ENCODE results near the gene TMEM238.
"Not testable (repeated sequence)": the region's sequence is repeated elsewhere in the genome, so short reads cannot be mapped to it uniquely, and the experiment has no call there.

TMEM238 gene, protein sequence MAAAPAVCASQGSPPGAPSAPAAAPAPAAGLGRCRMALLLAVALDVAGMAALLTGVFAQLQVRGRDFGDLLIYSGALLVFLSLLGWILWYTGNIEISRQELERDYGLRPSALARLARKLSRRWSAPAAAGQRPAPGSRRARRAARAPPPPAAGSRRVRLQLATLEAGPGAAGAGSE

GRCh38 chr19:55384131-55384919 is at the start of gene TMEM238:
TMEM238 (minus strand) TSS chr19:55384292; CDS start chr19:55384259, 33 bp downstream.
- DNase-seq (ENCODE audit: low spot score): peak; percentile 31

DNA sequence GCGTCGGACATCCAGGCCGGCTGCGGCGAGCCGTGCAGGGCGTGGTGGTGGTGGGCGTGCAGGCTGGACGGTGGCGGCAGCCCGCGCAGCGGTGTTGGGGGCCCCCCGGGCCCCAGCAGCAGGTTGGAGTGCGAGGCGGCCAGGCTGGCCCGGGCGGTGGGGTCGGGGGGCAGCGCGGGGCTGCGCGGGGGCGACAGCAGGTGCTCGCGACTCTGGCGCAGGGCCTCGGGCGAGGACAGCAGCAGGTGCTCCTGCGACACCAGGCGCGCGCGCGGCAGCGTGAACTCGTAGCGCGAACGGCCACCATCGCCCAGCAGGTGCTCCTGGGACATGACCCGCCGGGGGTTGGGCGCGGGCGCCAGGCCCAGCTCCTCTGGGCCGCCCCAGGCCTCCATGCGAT is 49.2 kb upstream of the TMEM238 start:
- no peak for DNase-seq (ENCODE audit: low spot score)

GRCh38 chr19:55432241-55432959 is 48.3 kb upstream of the TMEM238 start:
- no peak for DNase-seq (ENCODE audit: low spot score)

DNA sequence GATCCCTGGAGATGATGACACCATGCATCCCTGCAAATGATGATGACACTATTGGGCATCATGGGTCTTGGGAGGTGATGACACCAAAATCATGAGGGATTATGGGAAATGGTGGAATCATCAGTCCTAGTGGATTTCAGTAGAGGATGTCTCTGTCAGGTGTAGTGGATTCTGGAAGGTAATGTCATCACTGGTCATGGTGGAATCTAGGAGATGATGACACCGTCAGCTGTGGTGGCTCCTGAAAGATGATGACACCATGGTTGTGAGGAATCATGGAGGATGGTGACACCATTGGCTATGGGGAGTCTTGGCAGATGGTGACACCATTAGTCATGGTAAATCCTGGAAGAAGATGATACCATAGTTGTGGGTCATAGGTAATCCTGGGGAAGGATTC is 47.1 kb upstream of the TMEM238 start:
- DNase-seq (ENCODE audit: low spot score): no peak

DNA sequence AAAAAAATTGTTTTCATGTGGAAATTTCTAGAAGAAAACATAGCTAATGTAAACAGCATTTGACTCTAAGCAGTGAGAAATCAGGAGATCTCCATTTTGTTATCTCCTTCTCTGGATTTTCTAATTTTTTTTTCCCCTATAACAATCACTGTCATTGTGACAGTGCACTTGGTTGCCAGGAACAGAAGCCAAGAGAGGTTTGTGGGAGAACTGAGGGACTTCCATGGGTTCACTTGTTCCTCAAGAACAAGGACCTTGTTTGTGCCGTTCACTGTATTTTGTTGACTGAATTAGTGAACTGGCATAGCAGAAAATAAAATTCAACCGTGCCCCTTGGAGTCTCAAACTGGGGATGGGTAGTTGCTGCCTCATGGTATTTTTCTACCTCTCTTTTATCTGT is 42.0 kb upstream of the TMEM238 start:
- DNase-seq (ENCODE audit: low spot score): no peak

GRCh38 chr19:55424518-55424917 is 40.4 kb upstream of the TMEM238 start:
- no peak for DNase-seq (ENCODE audit: low spot score)

DNA sequence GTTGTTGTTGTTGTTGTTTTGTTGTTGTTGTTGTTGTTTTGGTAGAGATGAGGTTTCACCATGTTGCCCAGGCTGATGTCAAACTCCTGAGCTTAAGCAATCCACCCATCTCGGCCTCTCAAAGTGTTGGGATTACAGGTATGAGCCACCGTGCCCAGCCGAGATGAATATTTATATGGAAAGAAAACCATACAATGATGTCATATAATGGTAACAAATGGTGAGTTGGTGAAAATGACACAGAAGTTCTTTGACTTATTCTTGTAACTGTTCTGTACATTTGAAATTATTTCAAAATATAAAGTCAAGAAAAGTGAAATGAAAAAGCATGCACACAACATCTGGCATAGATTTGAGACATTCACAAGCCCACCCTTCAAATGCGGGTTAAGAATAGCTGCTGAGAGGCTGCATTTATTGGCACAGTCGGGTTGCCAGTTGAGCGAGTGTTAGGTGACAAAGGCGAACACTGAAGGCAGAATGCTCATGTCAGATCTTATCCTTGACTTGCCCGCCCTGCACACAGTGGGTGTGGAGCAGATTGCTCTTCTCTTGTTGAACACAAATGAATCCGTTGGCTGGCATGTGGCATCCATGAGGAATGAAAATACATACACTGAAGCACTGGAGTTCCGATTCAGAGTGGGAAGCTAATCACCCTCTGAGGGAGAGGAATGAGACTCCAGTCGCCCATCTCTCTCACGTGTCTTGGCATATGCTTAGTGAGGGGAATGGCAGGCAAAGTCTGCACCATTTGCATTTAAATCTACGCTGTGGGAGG is 39.3 kb upstream of the TMEM238 start:
- no peak for DNase-seq (ENCODE audit: low spot score)

DNA sequence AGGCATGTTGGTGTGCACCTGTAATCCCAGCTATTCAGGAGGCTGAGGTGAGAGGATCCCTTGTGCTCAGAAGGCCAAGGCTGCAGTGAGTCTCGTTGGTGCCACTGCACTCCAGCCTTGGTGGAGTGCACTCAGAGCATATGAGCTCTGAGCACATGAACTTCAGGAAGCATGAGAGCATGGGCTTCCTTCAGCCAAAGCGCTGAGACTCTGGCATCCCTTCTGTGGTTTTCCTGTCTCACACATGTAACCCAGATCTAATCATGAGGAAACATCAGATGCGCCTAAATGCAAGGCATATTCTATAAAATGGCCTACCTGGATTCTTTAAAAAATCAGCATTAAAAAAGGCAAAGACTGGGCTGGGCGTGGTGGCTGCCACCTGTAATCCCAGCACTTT is 37.2 kb upstream of the TMEM238 start:
- not testable (repeated sequence) for DNase-seq (ENCODE audit: low spot score)

- no peak for DNase-seq (ENCODE audit: low spot score)
Observed at GRCh38 chr19:55419624-55420236, 35.6 kb upstream of the TMEM238 start.

- no peak for DNase-seq (ENCODE audit: low spot score)
Observed at GRCh38 chr19:55419103-55419502, 35.0 kb upstream of the TMEM238 start.

- DNase-seq (ENCODE audit: low spot score): peak; percentile 71
Observed at GRCh38 chr19:55418185-55418584, 34.1 kb upstream of the TMEM238 start.

GRCh38 chr19:55410168-55410567 is 26.1 kb upstream of the TMEM238 start:
- no peak for DNase-seq (ENCODE audit: low spot score)

DNA sequence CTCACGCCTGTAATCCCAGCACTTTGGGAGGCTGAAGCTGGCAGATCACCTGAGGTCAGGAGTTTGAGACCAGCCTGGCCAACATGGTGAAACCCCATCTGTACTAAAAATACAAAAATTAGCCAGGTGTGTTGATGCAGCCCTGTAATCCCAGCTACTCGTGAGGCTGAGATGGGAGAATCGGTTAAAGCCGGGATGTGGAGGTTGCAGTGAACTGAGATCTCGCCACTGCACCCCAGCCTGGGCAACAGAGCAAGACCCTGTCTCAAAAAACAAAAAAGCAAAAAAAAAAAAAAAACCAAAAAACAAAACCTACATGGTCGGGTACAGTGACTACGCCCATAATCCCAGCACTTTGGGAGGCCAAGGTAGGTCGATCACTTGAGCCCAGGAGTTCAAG is 25.1 kb upstream of the TMEM238 start:
- DNase-seq (ENCODE audit: low spot score): not testable (repeated sequence)

DNA sequence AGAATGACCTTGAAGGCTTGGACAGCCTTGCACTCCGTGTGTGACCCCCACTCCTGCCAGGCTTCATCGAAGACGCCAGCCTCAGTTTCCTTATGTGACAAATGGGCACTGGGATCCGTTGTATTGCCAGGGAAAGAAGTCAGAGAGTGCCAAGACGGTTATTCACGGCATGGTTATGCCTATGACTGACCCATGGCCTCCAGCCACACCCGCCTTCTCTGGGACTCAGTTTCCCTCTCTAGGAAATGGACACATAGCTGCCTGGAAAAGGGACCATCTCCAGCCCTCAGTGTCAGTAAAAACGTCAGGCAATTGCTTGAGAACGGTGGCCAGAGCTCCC is 24.4 kb upstream of the TMEM238 start:
- no peak for DNase-seq (ENCODE audit: low spot score)

GRCh38 chr19:55407800-55408532 is 23.9 kb upstream of the TMEM238 start:
- DNase-seq (ENCODE audit: low spot score): peak; percentile 96

DNA sequence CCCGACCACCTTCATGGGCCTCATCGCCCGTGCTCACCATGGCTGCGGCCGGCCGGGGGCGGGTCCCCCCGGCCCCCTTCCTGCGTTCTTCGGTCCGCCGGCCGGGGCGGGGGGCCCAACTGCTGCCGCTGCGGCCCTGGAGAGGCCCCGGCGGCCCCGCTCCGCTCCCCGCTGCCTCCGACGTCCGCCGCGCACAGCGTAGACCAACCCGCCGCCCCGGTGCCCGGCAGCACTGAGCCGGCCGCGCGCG is 23.4 kb upstream of the TMEM238 start, which contains the start of gene UBE2S:
UBE2S (minus strand) TSS at position 239 of the 250 bp plus-strand sequence; CDS start at position 40, 199 bp downstream.
- not testable (repeated sequence) for DNase-seq (ENCODE audit: low spot score)

- peak; percentile 59 for DNase-seq (ENCODE audit: low spot score)
Observed at GRCh38 chr19:55406826-55407549, 22.9 kb upstream of the TMEM238 start.

DNA sequence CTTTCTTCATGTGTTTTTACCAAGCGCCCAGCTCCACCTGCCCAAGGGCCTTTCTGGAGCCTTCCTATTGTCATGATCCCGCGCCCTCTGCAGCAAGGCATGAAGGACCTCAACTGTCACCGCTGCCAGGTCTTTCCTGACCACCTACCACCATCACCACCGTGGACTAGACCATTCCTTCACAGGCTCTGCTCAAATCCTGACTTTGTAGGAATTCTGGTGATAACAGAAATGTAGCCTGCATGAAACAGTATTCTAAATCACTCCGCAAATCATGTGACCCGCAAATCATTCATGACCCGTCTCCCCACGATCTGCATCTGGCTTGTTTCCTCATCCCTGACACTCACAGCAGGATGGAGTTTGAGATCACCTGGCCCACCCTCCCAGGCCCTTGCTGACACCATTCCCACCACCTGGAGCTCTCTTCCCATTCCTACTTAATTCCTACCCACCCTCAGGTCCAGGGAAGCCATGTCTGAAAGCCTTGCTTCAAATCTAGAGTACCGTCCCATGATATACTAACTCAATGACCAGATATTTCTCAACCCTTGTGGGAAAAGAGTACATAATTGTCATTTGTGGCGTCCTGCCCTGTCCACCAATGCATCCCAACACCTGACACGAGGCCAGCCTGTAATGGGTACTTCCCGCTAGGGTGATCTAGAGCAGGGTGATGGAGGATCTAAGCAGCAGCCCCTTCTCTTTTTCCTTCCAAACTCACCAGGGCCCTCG is 22.2 kb upstream of the TMEM238 start:
- DNase-seq (ENCODE audit: low spot score): no peak

GRCh38 chr19:55405638-55406037 is 21.5 kb upstream of the TMEM238 start:
- no peak for DNase-seq (ENCODE audit: low spot score)

GRCh38 chr19:55402509-55402908 is 18.4 kb upstream of the TMEM238 start:
- DNase-seq (ENCODE audit: low spot score): no peak
